Measurements from ENCODE around the gene MYO3A. TPM values are rescaled to one million over a fixed set of nuclear protein-coding genes. Genes with fewer than 3 reads are reported as not detected.

MYO3A gene
- total and polyA plus RNA-seq, 12 donors, result under 0.01 to 0.17 TPM; not detected in 10

DNA sequence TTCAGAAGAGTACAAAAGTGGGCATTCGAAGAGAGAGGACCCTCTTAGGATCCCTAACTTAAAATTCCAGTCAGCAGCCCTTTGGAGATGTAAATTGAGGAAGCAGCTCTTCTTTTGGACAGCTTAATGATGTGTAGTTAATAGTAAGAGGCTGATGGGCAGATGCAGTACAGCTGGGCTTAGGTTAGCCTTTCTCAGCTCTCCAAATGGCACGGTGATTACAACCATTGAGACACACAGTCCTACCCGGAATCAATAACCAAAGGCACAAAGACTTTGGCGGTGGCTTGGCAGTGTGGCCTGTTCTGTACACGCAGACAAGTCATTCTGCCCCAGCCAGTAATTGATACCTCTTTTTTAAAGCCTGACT, 309.3 kb downstream of the MYO3A start:
- H3K9me3 ChIP-seq, result no peaks in the 10 kb centered on the region
- TF ChIP-seq, protein P1, sequence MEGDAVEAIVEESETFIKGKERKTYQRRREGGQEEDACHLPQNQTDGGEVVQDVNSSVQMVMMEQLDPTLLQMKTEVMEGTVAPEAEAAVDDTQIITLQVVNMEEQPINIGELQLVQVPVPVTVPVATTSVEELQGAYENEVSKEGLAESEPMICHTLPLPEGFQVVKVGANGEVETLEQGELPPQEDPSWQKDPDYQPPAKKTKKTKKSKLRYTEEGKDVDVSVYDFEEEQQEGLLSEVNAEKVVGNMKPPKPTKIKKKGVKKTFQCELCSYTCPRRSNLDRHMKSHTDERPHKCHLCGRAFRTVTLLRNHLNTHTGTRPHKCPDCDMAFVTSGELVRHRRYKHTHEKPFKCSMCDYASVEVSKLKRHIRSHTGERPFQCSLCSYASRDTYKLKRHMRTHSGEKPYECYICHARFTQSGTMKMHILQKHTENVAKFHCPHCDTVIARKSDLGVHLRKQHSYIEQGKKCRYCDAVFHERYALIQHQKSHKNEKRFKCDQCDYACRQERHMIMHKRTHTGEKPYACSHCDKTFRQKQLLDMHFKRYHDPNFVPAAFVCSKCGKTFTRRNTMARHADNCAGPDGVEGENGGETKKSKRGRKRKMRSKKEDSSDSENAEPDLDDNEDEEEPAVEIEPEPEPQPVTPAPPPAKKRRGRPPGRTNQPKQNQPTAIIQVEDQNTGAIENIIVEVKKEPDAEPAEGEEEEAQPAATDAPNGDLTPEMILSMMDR (IDR thresholded peaks at IDR 0.05), result no peak
- H3K4me3 ChIP-seq, result no peak overlapping the region
- H3K27me3 ChIP-seq, result peaks cover 0 to 5% (median 0%) of the 10 kb centered on the region in 7 donors
- no peak overlapping the region for H3K27ac ChIP-seq
- no peaks in the 10 kb centered on the region for H3K36me3 ChIP-seq
- intact Hi-C loops (cut with DNase I), result no loop called here
- WGBS, 2 donors, result 79 to 83% methylated on average over 5 of the region's 5 CpGs
- no peaks in the 10 kb centered on the region for H3K4me1 ChIP-seq
- DNase-seq, result no peak
- no peak for ATAC-seq

DNA sequence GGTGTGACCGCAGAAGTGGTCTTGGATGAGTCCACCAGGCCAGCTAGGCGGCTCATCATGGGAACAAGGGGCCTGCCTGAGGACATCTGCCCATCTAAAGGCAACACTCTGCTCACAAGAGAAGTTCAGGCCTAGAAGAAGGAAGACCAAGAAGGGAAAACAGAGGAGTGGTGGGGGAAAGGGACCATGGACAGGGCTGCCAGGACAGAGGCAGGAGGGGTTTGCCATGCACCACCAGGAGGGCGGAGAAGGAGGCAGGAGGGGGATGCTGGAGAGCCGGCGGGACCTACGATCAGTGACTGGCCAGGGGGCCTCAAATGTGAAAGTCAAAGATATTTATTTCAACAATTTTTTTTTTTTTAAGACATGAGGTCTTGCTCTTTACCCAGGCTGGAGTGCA, 315.7 kb downstream of the MYO3A start:
- H3K9me3 ChIP-seq, result no peaks in the 10 kb centered on the region
- H3K27me3 ChIP-seq, result peaks cover 0 to 10% (median 0%) of the 10 kb centered on the region in 7 donors
- TF ChIP-seq, protein P1 (IDR thresholded peaks at IDR 0.05), result no peak
- ATAC-seq (no peak), DNase-seq (no peak)
- no peak overlapping the region for H3K27ac ChIP-seq
- H3K4me3 ChIP-seq, result no peak overlapping the region
- WGBS, 2 donors, result 85 to 86% methylated on average over 6 of the region's 6 CpGs
- H3K4me1 ChIP-seq, result no peaks in the 10 kb centered on the region
- H3K36me3 ChIP-seq, result no peaks in the 10 kb centered on the region
- intact Hi-C loops (cut with DNase I), result no loop called here

DNA sequence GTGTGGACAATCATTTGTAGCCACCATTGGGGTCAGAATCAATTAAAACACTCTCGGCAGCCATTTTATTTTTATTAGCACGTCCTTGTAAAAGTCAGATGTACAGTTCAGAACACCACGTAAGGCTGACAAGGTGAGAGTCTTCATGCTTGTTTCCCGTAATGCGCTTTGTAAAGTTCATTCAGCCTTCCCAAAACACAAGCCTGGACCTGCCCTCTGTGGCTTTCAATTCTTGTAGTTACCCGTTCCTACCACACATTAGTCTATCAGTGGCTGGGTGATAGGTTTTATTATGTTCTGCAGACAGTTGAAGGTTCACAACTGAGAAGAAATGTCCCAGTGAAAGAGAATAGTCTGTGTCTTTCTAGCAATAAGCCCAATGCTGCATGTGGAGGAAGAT, 317.9 kb downstream of the MYO3A start:
- TF ChIP-seq, protein P1 (IDR thresholded peaks at IDR 0.05), result no peak
- H3K27ac ChIP-seq, result no peak overlapping the region
- no peaks in the 10 kb centered on the region for H3K4me1 ChIP-seq
- DNase-seq, result no peak
- no peak overlapping the region for H3K4me3 ChIP-seq
- WGBS, 2 donors, result 89 to 90% methylated on average over 6 of the region's 6 CpGs
- no peaks in the 10 kb centered on the region for H3K36me3 ChIP-seq
- ATAC-seq, result no peak
- H3K27me3 ChIP-seq, result peaks cover 0 to 8% (median 0%) of the 10 kb centered on the region in 7 donors
- no peaks in the 10 kb centered on the region for H3K9me3 ChIP-seq
- intact Hi-C loops (cut with DNase I), result no loop called here

DNA sequence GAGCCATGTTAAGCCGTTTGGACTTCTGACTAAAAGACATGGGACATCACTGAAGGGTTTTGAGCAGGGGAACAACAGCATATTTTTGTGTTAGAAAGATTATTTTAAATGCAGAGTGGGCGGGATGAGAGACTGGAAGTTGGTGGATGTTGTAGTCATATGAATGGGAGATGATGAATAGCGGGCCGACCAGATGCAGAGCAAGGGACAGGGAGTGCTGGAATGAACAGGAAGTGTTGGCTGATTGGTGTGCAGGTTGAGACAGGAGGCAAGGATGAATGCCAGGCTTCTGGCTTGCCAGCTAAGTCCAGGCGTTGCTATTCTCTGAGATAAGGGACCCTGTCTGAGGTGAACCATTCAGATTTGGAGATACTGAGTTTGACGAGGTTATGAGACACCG, 320.6 kb downstream of the MYO3A start:
- WGBS, 2 donors, result 70 to 71% methylated on average over 7 of the region's 7 CpGs
- Histone ChIP-seq H3K27ac (no peak overlapping the region), H3K4me3 (no peak overlapping the region), H3K9me3 (no peaks in the 10 kb centered on the region), H3K36me3 (no peaks in the 10 kb centered on the region), H3K27me3 (peaks cover 0 to 8% (median 0%) of the 10 kb centered on the region in 7 donors), H3K4me1 (no peaks in the 10 kb centered on the region)
- TF ChIP-seq, protein P1 (IDR thresholded peaks at IDR 0.05), result no peak
- intact Hi-C loops (cut with DNase I), result no loop called here
- ATAC-seq, result no peak
- DNase-seq, result no peak

Data from heart right ventricle (tissue), 16 donors.